ENCODE results near the gene ITGB4. TPM values are rescaled to one million over a fixed set of nuclear protein-coding genes. Genes with fewer than 3 reads are reported as not detected.
A peak's percentile ranks its signal among the peaks of the same experiment; 100 is the strongest.

ITGB4 gene
- total and polyA plus RNA-seq, 9 of the 15 experiments (the other 6 are each of a cell fraction or from before 2014, with no cell fraction given) = 0.05 to 2.8 (median 0.76) TPM; not detected in 3

DNA sequence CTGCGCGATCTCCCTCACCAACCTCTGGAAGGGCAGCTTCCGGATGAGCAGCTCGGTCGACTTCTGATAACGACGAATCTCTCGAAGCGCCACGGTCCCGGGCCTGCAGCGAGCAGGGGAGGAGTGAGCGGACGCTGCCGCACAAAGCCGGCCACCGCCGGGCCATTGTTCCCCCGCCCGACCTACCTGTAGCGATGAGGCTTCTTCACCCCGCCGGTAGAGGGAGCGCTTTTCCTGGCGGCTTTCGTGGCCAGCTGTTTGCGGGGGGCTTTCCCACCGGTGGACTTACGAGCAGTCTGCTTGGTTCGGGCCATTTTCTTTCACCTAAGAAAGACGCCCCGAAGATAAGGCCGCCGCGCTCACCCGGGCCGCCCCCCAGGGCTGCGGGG lies 57.6 kb downstream of the ITGB4 start (continued):
- TF ChIP-seq, protein P1, sequence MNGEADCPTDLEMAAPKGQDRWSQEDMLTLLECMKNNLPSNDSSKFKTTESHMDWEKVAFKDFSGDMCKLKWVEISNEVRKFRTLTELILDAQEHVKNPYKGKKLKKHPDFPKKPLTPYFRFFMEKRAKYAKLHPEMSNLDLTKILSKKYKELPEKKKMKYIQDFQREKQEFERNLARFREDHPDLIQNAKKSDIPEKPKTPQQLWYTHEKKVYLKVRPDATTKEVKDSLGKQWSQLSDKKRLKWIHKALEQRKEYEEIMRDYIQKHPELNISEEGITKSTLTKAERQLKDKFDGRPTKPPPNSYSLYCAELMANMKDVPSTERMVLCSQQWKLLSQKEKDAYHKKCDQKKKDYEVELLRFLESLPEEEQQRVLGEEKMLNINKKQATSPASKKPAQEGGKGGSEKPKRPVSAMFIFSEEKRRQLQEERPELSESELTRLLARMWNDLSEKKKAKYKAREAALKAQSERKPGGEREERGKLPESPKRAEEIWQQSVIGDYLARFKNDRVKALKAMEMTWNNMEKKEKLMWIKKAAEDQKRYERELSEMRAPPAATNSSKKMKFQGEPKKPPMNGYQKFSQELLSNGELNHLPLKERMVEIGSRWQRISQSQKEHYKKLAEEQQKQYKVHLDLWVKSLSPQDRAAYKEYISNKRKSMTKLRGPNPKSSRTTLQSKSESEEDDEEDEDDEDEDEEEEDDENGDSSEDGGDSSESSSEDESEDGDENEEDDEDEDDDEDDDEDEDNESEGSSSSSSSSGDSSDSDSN (IDR thresholded peaks at IDR 0.05; ENCODE audit: borderline replicate concordance in 1 of 2, low read depth in 2 of 2, low read length in 2 of 2) = no peak
- TF ChIP-seq HMG20A (CRISPR knock-in tag; conservative IDR thresholded peaks at IDR 0.05) = no peak
- no peak for TF ChIP-seq SPI1 (IDR thresholded peaks at IDR 0.05; ENCODE audit: borderline replicate concordance, low read depth, low read length)
- TF ChIP-seq SAFB2 (IDR thresholded peaks at IDR 0.05; ENCODE audit: borderline replicate concordance, low read depth, low read length, severe bottlenecking) = no peak
- no peak for TF ChIP-seq HNRNPK (IDR thresholded peaks at IDR 0.05; ENCODE audit: low read depth, low read length, poor library complexity, severe bottlenecking)
- no peak for TF ChIP-seq ZC3H8 (IDR thresholded peaks at IDR 0.05)
- TF ChIP-seq LCOR (CRISPR knock-in tag; IDR thresholded peaks at IDR 0.05) = no peak
- no peak for TF ChIP-seq NCOA2 (IDR thresholded peaks at IDR 0.05; ENCODE audit: partially characterized antibody in 2 of 2)
- no peak for TF ChIP-seq ZNF764 (CRISPR knock-in tag; IDR thresholded peaks at IDR 0.05; ENCODE audit: low read depth)
- TF ChIP-seq NFXL1 (CRISPR knock-in tag; IDR thresholded peaks at IDR 0.05) = no peak
- TF ChIP-seq DMBX1 (CRISPR knock-in tag; IDR thresholded peaks at IDR 0.05; ENCODE audit: borderline replicate concordance) = no peak
- TF ChIP-seq ARID1B (IDR thresholded peaks at IDR 0.05) = no peak
- TF ChIP-seq CBFA2T2 (conservative IDR thresholded peaks at IDR 0.05) = no peak
- no peak for TF ChIP-seq BDP1 (IDR thresholded peaks at IDR 0.05; ENCODE audit: insufficient read depth, insufficient read length)
- TF ChIP-seq PHF21A (IDR thresholded peaks at IDR 0.05; ENCODE audit: borderline replicate concordance, low read depth) = no peak
- TF ChIP-seq, protein P2, sequence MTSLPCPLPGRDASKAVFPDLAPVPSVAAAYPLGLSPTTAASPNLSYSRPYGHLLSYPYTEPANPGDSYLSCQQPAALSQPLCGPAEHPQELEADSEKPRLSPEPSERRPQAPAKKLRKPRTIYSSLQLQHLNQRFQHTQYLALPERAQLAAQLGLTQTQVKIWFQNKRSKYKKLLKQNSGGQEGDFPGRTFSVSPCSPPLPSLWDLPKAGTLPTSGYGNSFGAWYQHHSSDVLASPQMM (CRISPR knock-in tag; IDR thresholded peaks at IDR 0.05) = no peak
- no peak for TF ChIP-seq ZNF512 (tag; IDR thresholded peaks at IDR 0.05)
- no peak for TF ChIP-seq ZNF766 (CRISPR knock-in tag; conservative IDR thresholded peaks at IDR 0.05)
- TF ChIP-seq, protein P3, sequence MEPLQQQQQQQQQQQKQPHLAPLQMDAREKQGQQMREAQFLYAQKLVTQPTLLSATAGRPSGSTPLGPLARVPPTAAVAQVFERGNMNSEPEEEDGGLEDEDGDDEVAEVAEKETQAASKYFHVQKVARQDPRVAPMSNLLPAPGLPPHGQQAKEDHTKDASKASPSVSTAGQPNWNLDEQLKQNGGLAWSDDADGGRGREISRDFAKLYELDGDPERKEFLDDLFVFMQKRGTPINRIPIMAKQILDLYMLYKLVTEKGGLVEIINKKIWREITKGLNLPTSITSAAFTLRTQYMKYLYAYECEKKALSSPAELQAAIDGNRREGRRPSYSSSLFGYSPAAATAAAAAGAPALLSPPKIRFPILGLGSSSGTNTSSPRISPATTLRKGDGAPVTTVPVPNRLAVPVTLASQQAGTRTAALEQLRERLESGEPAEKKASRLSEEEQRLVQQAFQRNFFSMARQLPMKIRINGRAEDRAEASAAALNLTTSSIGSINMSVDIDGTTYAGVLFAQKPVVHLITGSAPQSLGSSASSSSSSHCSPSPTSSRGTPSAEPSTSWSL (CRISPR knock-in tag; IDR thresholded peaks at IDR 0.05; ENCODE audit: borderline replicate concordance) = 0 out of 2 replicates have a peak, but pooled peaks have one; percentile 51
- no peak for TF ChIP-seq CCAR2 (IDR thresholded peaks at IDR 0.05; ENCODE audit: low read depth, low read length)
- TF ChIP-seq SETDB1 (IDR thresholded peaks at IDR 0.05; ENCODE audit: low read length) = no peak
- TF ChIP-seq ZFP1 (CRISPR knock-in tag; IDR thresholded peaks at IDR 0.05) = 0 out of 2 replicates have a peak, but pooled peaks have one; percentile 6
- no peak; the same call in 1 of the 2 replicates for TF ChIP-seq SUPT5H (IDR thresholded peaks at IDR 0.05)
- TF ChIP-seq TBP (optimal IDR thresholded peaks at IDR 0.05; ENCODE audit: low read depth, low read length) = no peak
- no peak for TF ChIP-seq RAD51 (IDR thresholded peaks at IDR 0.05; ENCODE audit: borderline replicate concordance, low read depth)
- TF ChIP-seq HMG20B (CRISPR knock-in tag; IDR thresholded peaks at IDR 0.05) = no peak

Measured in K562 (cell line).